HUES64 (cell line): ENCODE data around the gene NTM.

Experiments used
- H3K27ac ChIP-seq: 2 replicates; pipeline ENCODE4 v1.7.0; 2013; ENCODE audit warnings: low read depth, low read length, inconsistent platforms
- H3K27me3 ChIP-seq: 2 replicates; pipeline ENCODE4 v1.6.1; 2013; ENCODE audit warnings: mild to moderate bottlenecking, low read length; ENCODE audit not compliant: insufficient read depth
- H3K36me3 ChIP-seq: 2 replicates; pipeline ENCODE4 v1.6.1; 2013; ENCODE audit warnings: mild to moderate bottlenecking, low read length; ENCODE audit not compliant: insufficient read depth
- H3K4me1 ChIP-seq: 2 replicates; pipeline ENCODE4 v1.6.1; 2013; ENCODE audit warnings: mild to moderate bottlenecking, low read length, moderate library complexity; ENCODE audit not compliant: insufficient read depth
- H3K4me3 ChIP-seq: 2 replicates; pipeline ENCODE4 v1.5.1; 2013; ENCODE audit warnings: mild to moderate bottlenecking, low read length, moderate library complexity
- H3K9ac ChIP-seq: 2 replicates; pipeline ENCODE4 v1.6.1; 2013; ENCODE audit warnings: mild to moderate bottlenecking, low read depth, low read length
- H3K9me3 ChIP-seq: 2 replicates; pipeline ENCODE4 v1.6.1; 2013; ENCODE audit warnings: low read depth, low read length; ENCODE audit not compliant: insufficient read depth
- WGBS: fragments of 150-250, 120-280 bp; methylation state at CpG from one replicate; pipeline ENCODE4 v1.1.7; 2013; ENCODE audit warnings: missing lambda C conversion rate; 5-methylcytosine and 5-hydroxymethylcytosine counted together

The NTM gene

GRCh38 chr11:131668500-131669400, 298.3 kb downstream of the NTM start:
- H3K4me1 ChIP-seq = no peaks in the 10 kb centered on the region
- H3K4me3 ChIP-seq = no peak overlapping the region
- H3K9ac ChIP-seq = no peak overlapping the region
- no peaks in the 10 kb centered on the region for H3K27me3 ChIP-seq
- WGBS = 47% methylated on average over 9 of the region's 11 CpGs
- H3K36me3 ChIP-seq = no peaks in the 10 kb centered on the region
- no peak overlapping the region for H3K27ac ChIP-seq
- no peaks in the 10 kb centered on the region for H3K9me3 ChIP-seq

GRCh38 chr11:131669401-131669780, 299.0 kb downstream of the NTM start:
- WGBS = 86% methylated on average over 4 of the region's 4 CpGs
- H3K4me3 ChIP-seq = no peak overlapping the region
- H3K4me1 ChIP-seq = no peaks in the 10 kb centered on the region
- no peaks in the 10 kb centered on the region for H3K36me3 ChIP-seq
- H3K9ac ChIP-seq = no peak overlapping the region
- no peaks in the 10 kb centered on the region for H3K9me3 ChIP-seq
- no peak overlapping the region for H3K27ac ChIP-seq
- H3K27me3 ChIP-seq = no peaks in the 10 kb centered on the region

DNA sequence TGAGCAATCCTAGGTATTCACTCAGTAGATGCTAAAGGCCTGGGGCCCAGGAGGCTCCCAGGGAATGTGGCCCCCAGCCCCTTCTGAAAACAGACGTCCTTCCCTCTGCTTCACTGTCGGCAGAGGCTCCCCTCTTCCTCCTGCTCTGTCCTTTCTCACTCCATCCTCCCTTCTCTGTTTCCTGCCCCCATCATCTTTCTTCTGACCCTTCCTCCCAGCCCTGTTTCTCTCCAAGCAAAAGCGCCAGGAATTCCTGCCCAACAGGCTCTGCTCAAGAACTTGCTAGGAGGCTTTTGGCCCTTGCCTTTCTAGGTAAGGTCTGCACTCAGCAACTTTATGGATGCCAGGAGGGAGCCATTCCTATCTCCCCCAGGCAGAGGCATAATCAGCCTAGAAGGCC, 300.5 kb downstream of the NTM start:
- WGBS = 85% methylated on average over 3 of the region's 3 CpGs
- no peak overlapping the region for H3K27ac ChIP-seq
- H3K4me1 ChIP-seq = no peaks in the 10 kb centered on the region
- no peaks in the 10 kb centered on the region for H3K9me3 ChIP-seq
- no peaks in the 10 kb centered on the region for H3K36me3 ChIP-seq
- H3K4me3 ChIP-seq = no peak overlapping the region
- no peak overlapping the region for H3K9ac ChIP-seq
- H3K27me3 ChIP-seq = no peaks in the 10 kb centered on the region

DNA sequence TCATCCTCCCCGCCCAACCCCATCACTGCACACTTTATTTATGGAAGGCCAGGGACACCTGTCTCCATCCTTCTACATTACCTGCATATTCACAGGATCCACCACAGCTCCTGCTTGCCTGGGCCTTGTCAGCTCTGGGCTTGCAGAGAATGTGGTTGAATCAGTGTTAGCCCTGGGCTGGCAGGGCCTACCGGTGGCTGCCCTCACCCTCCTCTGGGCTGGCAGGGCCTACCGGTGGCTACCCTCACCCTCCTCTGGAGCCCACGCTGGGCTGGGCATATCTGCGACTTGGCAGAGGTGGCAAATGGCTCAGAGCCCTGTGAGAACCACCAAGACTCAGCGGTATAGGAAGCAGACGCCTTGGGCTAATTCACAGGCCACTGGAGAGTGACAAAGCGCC, 300.9 kb downstream of the NTM start:
- no peaks in the 10 kb centered on the region for H3K4me1 ChIP-seq
- no peaks in the 10 kb centered on the region for H3K9me3 ChIP-seq
- H3K27me3 ChIP-seq = no peaks in the 10 kb centered on the region
- no peak overlapping the region for H3K9ac ChIP-seq
- WGBS = 92% methylated on average over 8 of the region's 8 CpGs
- H3K27ac ChIP-seq = no peak overlapping the region
- no peaks in the 10 kb centered on the region for H3K36me3 ChIP-seq
- H3K4me3 ChIP-seq = no peak overlapping the region

GRCh38 chr11:131671734-131672133, 301.3 kb downstream of the NTM start:
- Histone ChIP-seq H3K4me3 (no peak overlapping the region), H3K9me3 (no peaks in the 10 kb centered on the region), H3K9ac (no peak overlapping the region), H3K27ac (no peak overlapping the region), H3K27me3 (no peaks in the 10 kb centered on the region), H3K36me3 (no peaks in the 10 kb centered on the region), H3K4me1 (no peaks in the 10 kb centered on the region)
- 60% methylated on average over 12 of the region's 12 CpGs for WGBS

GRCh38 chr11:131672191-131672590, 301.8 kb downstream of the NTM start:
- WGBS = 93% methylated on average over 15 of the region's 15 CpGs
- Histone ChIP-seq H3K27me3 (no peaks in the 10 kb centered on the region), H3K36me3 (no peaks in the 10 kb centered on the region), H3K4me1 (no peaks in the 10 kb centered on the region), H3K9ac (no peak overlapping the region), H3K4me3 (no peak overlapping the region), H3K27ac (no peak overlapping the region), H3K9me3 (no peaks in the 10 kb centered on the region)

DNA sequence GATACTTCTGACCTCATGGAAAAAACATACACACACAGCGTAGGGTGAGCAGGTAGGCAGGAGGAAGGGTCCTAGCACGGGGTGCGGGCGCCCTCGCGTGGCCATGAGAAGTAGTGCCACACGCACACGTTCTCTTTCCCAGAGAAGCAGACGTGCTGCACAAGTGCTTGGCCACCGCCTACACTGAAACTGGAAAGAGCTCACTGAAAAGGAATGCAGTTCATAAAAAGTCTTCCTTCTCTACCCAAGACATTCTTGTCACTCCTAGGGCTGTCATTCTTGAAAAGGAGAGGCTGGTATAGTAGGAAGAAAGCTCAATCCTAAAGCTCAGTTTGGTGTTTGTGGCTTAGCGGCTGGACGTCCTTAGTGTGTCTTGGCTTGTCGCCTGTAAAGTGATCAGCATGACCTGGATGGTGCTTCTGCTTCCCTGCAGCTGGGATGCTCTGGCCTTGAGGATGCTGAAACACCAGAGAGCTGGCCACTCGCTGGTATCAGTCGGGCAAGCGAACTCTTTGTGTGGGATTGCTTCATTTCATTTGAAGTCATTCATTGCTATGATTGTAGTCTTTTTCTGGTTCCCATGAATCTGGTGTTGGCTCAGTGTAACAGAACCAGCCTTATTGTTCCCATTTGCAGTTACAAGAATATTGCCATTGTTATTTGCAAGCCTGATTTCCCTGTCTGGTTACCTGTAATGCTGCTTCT, 303.8 kb downstream of the NTM start:
- WGBS = 41% methylated on average over 16 of the region's 16 CpGs

GRCh38 chr11:131675121-131675888, 304.9 kb downstream of the NTM start:
- no peak overlapping the region for H3K9ac ChIP-seq
- 90% methylated on average over 10 of the region's 11 CpGs for WGBS
- H3K4me3 ChIP-seq = no peak overlapping the region
- no peak overlapping the region for H3K27ac ChIP-seq
- no peaks in the 10 kb centered on the region for H3K36me3 ChIP-seq
- no peaks in the 10 kb centered on the region for H3K27me3 ChIP-seq
- peaks cover 12% of the 10 kb centered on the region for H3K4me1 ChIP-seq
- no peaks in the 10 kb centered on the region for H3K9me3 ChIP-seq

More for the DNA sequence above, 303.8 kb downstream of the NTM start:
- Histone ChIP-seq H3K4me3 (no peak overlapping the region), H3K27ac (no peak overlapping the region), H3K27me3 (no peaks in the 10 kb centered on the region), H3K36me3 (no peaks in the 10 kb centered on the region), H3K9me3 (no peaks in the 10 kb centered on the region), H3K9ac (no peak overlapping the region), H3K4me1 (peaks cover 12% of the 10 kb centered on the region)

DNA sequence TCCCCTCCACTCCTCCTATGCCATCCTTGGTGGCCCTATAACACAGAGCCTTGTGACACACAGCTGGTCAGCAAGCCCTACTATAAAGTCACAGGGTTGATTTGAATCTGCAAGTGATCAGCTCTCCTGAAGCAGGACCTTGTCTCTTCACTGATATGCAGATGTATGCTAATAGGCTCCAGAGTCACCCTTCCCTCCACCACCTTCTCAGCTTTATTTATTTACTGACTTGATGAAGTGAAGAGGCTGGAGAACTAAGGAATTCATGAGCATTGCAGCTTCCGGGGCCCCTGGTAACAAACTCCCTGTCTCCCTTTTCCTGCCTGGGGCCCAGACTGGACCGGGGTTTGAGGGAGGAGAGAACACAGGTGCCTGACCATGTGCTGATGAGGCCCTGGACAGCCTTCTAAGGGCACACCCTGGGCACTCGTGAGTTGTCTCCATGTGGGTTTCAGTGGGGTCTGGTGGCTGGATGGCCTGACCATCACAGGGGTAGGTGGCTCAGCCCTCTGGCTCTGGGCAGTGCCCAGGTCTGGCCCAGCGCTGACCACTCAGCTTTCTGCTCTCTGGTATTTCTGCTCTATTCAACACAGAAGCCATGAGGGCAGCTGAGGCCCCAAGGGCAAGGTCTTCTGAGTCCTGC, 307.5 kb downstream of the NTM start:
- Histone ChIP-seq H3K27me3 (no peaks in the 10 kb centered on the region), H3K4me3 (no peak overlapping the region), H3K9ac (no peak overlapping the region), H3K27ac (no peak overlapping the region), H3K4me1 (peaks cover 12% of the 10 kb centered on the region), H3K9me3 (no peaks in the 10 kb centered on the region), H3K36me3 (no peaks in the 10 kb centered on the region)
- WGBS = 32% methylated on average over 4 of the region's 4 CpGs

GRCh38 chr11:131678658-131679340, 308.4 kb downstream of the NTM start:
- WGBS = 85% methylated on average over 13 of the region's 13 CpGs
- Histone ChIP-seq H3K9ac (no peak overlapping the region), H3K27ac (no peak overlapping the region)

More at GRCh38 chr11:131678658-131679340, 308.4 kb downstream of the NTM start:
- H3K4me3 ChIP-seq = no peak overlapping the region
- peaks cover 12% of the 10 kb centered on the region for H3K4me1 ChIP-seq
- no peaks in the 10 kb centered on the region for H3K36me3 ChIP-seq
- no peaks in the 10 kb centered on the region for H3K9me3 ChIP-seq
- no peaks in the 10 kb centered on the region for H3K27me3 ChIP-seq
